K562 (cell line): ENCODE results near the gene AMN1. TPM values are rescaled to one million over a fixed set of nuclear protein-coding genes. Genes with fewer than 3 reads are reported as not detected.
A peak's percentile ranks its signal among the peaks of the same experiment; 100 is the strongest.

Experiments used
- ATAC-seq: fragments of 200-7000 bp; cut with Tn5 transposase; 3 replicates; pipeline ENCODE4 v1.9.1; 2020; ENCODE audit warnings: moderate library complexity
- BruUV-seq: library from RNA; stranded (reverse); fragments of 400-500 nt; replicated peaks from 2 replicates; lab custom pipeline; 2021; lab: Mats Ljungman, UMichigan
- CTCF ChIA-PET: fragments of 300-600 bp; formaldehyde crosslinking; extraction: SDS; loops from one replicate; lab custom pipeline; 2021; ENCODE audit warnings: low intra/inter-chr PET ratio; lab: Yijun Ruan, JAX
- POLR2A ChIA-PET: fragments of 300-600, 350-650 bp; sonication (Branson Sonifier 250); formaldehyde crosslinking; extraction: SDS; loops from one replicate; lab custom pipeline; 2021; ENCODE audit warnings: antibody characterized with exemption, inconsistent platforms; lab: Yijun Ruan, JAX
- DNase-seq, 4 experiments: peaks; one replicate each; pipeline versions ENCODE4 v3.0.0 to v3.0.0-alpha.2; 2011 to 2018; ENCODE audit warnings: low spot score in 3 of 4, mixed read lengths in 3 of 4; ENCODE audit errors: extremely low read depth in 1 of 4
- FAIRE-seq: peaks from 2 replicates; lab custom pipeline; 2011; peaks lifted over from hg19 to GRCh38; lab: Jason Lieb, UNC
- H2AFZ ChIP-seq: 2 replicates; pipeline ENCODE4 v1.6.0; 2011; ENCODE audit warnings: low read depth, low read length, control low read depth, inconsistent platforms
- H3K27ac ChIP-seq: fragments of 200-600 bp; 3 replicates; pipeline ENCODE4 v1.8.0; 2011; ENCODE audit warnings: low read depth, mild to moderate bottlenecking, control low read depth, inconsistent platforms, low read length, moderate library complexity, mixed read lengths; ENCODE audit errors: extremely low read depth
- H3K27me3 ChIP-seq, 2 experiments: fragments of 300-600 bp in 1 of 2; 2 replicates in 1 of 2; 3 replicates in 1 of 2; pipeline versions ENCODE4 v1.6.0 to v1.8.0; 2011; ENCODE audit warnings: inconsistent platforms in 2 of 2, low read length in 2 of 2, mild to moderate bottlenecking in 1 of 2, mixed read lengths in 1 of 2, moderate library complexity in 1 of 2; ENCODE audit not compliant: control insufficient read depth in 2 of 2, insufficient read depth in 2 of 2
- H3K36me3 ChIP-seq: fragments of 300-600 bp; 3 replicates; pipeline ENCODE4 v1.8.0; 2011; ENCODE audit warnings: mild to moderate bottlenecking, low read length, inconsistent platforms; ENCODE audit not compliant: control insufficient read depth, insufficient read depth
- H3K4me1 ChIP-seq, 2 experiments: fragments of 200-600 bp in 1 of 2; replicated peaks in 1 of 2; 2 replicates in 1 of 2; 3 replicates in 1 of 2; pipeline versions ENCODE4 v1.5.1 to v1.8.0; 2011; ENCODE audit warnings: inconsistent platforms in 2 of 2, low read length in 2 of 2, mild to moderate bottlenecking in 1 of 2, mixed read lengths in 1 of 2, moderate library complexity in 1 of 2; ENCODE audit not compliant: control insufficient read depth in 2 of 2, insufficient read depth in 2 of 2
- H3K4me2 ChIP-seq: 2 replicates; pipeline ENCODE4 v1.6.1; 2011; ENCODE audit warnings: low read length, control low read depth, inconsistent platforms, mixed read lengths; ENCODE audit not compliant: insufficient read depth
- H3K4me3 ChIP-seq: fragments of 200-600 bp; sonication (generic), shearing (Covaris generic); 2 replicates; pipeline ENCODE4 v1.5.1; 2016; ENCODE audit warnings: control low read depth, inconsistent platforms
- H3K79me2 ChIP-seq: fragments of 200-600 bp; 3 replicates; pipeline ENCODE4 v1.8.0; 2011; ENCODE audit warnings: low read length, inconsistent platforms; ENCODE audit not compliant: control insufficient read depth, insufficient read depth
- H3K9ac ChIP-seq, 2 experiments: 2 replicates each; pipeline versions ENCODE4 v1.6.0 to v1.6.1; 2011; ENCODE audit warnings: low read depth in 2 of 2, low read length in 2 of 2, control low read depth in 1 of 2, inconsistent platforms in 1 of 2, mild to moderate bottlenecking in 1 of 2, mixed read lengths in 1 of 2; ENCODE audit not compliant: insufficient read depth in 1 of 2
- H3K9me1 ChIP-seq: one replicate; pipeline ENCODE4 v1.6.0; 2011; ENCODE audit warnings: inconsistent platforms, mild to moderate bottlenecking, low read length, moderate library complexity; ENCODE audit not compliant: control insufficient read depth, insufficient read depth
- H3K9me3 ChIP-seq: replicated peaks from 2 replicates; pipeline ENCODE4 v1.5.1; 2011; ENCODE audit warnings: low read depth, low read length, inconsistent platforms; ENCODE audit not compliant: control insufficient read depth, insufficient read depth
- H4K20me1 ChIP-seq: replicated peaks from 2 replicates; pipeline ENCODE4 v1.6.1; 2011; ENCODE audit warnings: low read length, inconsistent platforms, mixed read lengths; ENCODE audit not compliant: control insufficient read depth, insufficient read depth
- CEBPB ChIP-seq: fragments of 450-650 bp; IDR thresholded peaks from 2 replicates; pipeline ENCODE4 v1.6.1; 2016; ENCODE audit warnings: missing genetic modification characterization, missing compliant biosample characterization
- KDM1A ChIP-seq, 2 experiments: fragments of 450-650 bp; IDR thresholded peaks; 2 replicates each; pipeline ENCODE4 v1.6.1; 2016; ENCODE audit warnings: mild to moderate bottlenecking in 2 of 2
- KLF16 ChIP-seq: IDR thresholded peaks from 2 replicates; pipeline ENCODE4 v1.6.1; 2016; ENCODE audit warnings: antibody characterized with exemption
- MEIS2 ChIP-seq: fragments of 450-650 bp; IDR thresholded peaks from 2 replicates; pipeline ENCODE4 v1.6.1; 2014; ENCODE audit warnings: mild to moderate bottlenecking; ENCODE audit not compliant: partially characterized antibody
- NFATC3 ChIP-seq: fragments of 450-650 bp; IDR thresholded peaks from 2 replicates; pipeline ENCODE4 v1.6.1; 2017; ENCODE audit warnings: mild to moderate bottlenecking
- RBM14 ChIP-seq: fragments of 200-400 bp; formaldehyde crosslinking; IDR thresholded peaks from 2 replicates; pipeline ENCODE4 v1.6.1; 2018; ENCODE audit warnings: low read depth, mild to moderate bottlenecking, low read length, moderate library complexity, borderline replicate concordance; ENCODE audit not compliant: insufficient read depth
- SAP30 ChIP-seq: fragments of 200-600 bp; sonication (generic); IDR thresholded peaks from 2 replicates; pipeline ENCODE4 v1.6.1; 2012; ENCODE audit warnings: borderline replicate concordance, low read depth, mild to moderate bottlenecking, moderate library complexity, low read length, control low read depth, inconsistent platforms; ENCODE audit not compliant: insufficient read depth, poor library complexity, severe bottlenecking
- SUPT5H ChIP-seq: fragments of 450-650 bp; IDR thresholded peaks from 2 replicates; pipeline ENCODE4 v1.6.1; 2016
- ZKSCAN3 ChIP-seq: fragments of 250-450 bp; sonication (Bioruptor Pico); IDR thresholded peaks from 2 replicates; pipeline ENCODE4 v1.4.0; 2020
- ZNF324 ChIP-seq: fragments of 250-450 bp; sonication (Bioruptor Pico); IDR thresholded peaks from 2 replicates; pipeline ENCODE4 v1.4.0; 2020; ENCODE audit warnings: mild to moderate bottlenecking
- WGBS: fragments of 100-300 bp; shearing (Covaris generic); methylation state at CpG from one replicate; pipeline ENCODE4 v1.1.6; 2016; ENCODE audit warnings: low coverage, mixed read lengths; ENCODE audit not compliant: insufficient coverage; ENCODE audit errors: missing lambda C conversion rate; 5-methylcytosine and 5-hydroxymethylcytosine counted together
- in situ Hi-C: fragments of 300-500 bp; cut with MboI; formaldehyde crosslinking; loops from 4 replicates; pipeline ENCODE4 v1.15.0; 2018; ENCODE audit warnings: inconsistent platforms, mixed read lengths
- intact Hi-C: fragments of 100-400 bp; cut with micrococcal nuclease; formaldehyde crosslinking; loops from 2 replicates; pipeline ENCODE4 v1.14.2; 2022
- polyA plus RNA-seq, 8 experiments: library from polyadenylated mRNA; depleted of rRNA in 4 of 8; stranded (reverse) in 5 of 8; unstranded in 3 of 8; fragments of >200 nt; fragmentation: Nextera tagmentation in 2 of 8; fragmentation: Illumina TruSeq in 1 of 8; extraction: Ambion mirVana in 2 of 8; extraction: Trizol in 1 of 8; gene quantifications; 2 replicates each; pipeline versions ENCODE4 v1.2.1 to v1.2.3, GENCODE V29; 2011 to 2014; ENCODE audit warnings: inconsistent platforms in 1 of 8, missing spikeins in 1 of 8
- total RNA-seq, 7 experiments: library from RNA; depleted of rRNA in 6 of 7; stranded (reverse); fragments of >200 nt in 6 of 7; fragmentation: Illumina TruSeq in 2 of 7; extraction: Trizol in 2 of 7; gene quantifications; 2 replicates each; pipeline versions ENCODE4 v1.2.1 to v1.2.3, GENCODE V29; 2011 to 2021; ENCODE audit warnings: low replicate concordance in 1 of 7
- TF ChIP-seq, protein P1 (sequence below), 2 experiments: fragments of 450-650 bp; conservative IDR thresholded peaks; 2 replicates each; pipeline ENCODE4 v1.6.1; 2017; ENCODE audit warnings: mild to moderate bottlenecking in 2 of 2, moderate library complexity in 2 of 2
- TF ChIP-seq, protein P2 (sequence below), 2 experiments: IDR thresholded peaks in 1 of 2; conservative IDR thresholded peaks in 1 of 2; 2 replicates each; pipeline ENCODE4 v1.6.1; 2016; ENCODE audit warnings: low read depth in 2 of 2, mild to moderate bottlenecking in 1 of 2, missing compliant biosample characterization in 1 of 2, missing genetic modification characterization in 1 of 2, moderate library complexity in 1 of 2

Gene AMN1
- total and polyA plus RNA-seq, 9 of the 15 experiments (the other 6 are each of a cell fraction or from before 2014, with no cell fraction given), result 5.2 to 27.6 (median 13.0) TPM

DNA sequence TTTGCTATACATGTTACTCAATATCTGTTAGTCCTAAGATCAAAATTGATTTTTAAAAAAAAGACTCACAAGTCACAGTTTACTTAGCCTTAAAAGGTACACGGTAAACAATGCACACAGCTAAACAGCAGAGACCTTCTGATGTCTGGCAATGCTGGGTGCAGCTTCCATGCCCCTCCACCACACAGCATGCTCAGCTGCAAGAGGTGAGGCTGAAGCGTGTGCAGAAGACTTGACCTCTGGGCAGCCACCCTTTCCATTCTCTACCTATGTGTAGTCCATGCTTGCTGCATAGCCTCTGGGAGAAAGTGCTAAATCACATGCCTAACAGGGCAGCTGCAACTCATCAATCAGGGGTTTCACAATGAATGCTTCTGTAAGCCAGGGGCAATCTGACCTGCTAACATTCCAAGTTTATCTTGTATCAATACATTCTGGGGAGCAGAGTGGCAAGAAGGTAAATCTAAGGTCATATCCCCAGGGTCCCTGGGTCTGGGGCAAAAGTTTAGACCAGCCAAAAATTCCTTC lies 44.5 kb upstream of the AMN1 start:
- POLR2A ChIA-PET, result interaction anchor here (1.2 kb wide), 1 partner anchor 8 kb away, joined by 3 read pairs; no protein-coding TSS in a partner anchor

More for the DNA sequence above, 44.5 kb upstream of the AMN1 start:
- FAIRE-seq (no peak), ATAC-seq (peak; percentile 61), DNase-seq (no peak)
- no peaks in the 10 kb centered on the region for H4K20me1 ChIP-seq
- no peak overlapping the region for H3K4me2 ChIP-seq
- no peak overlapping the region for H2AFZ ChIP-seq
- no peak overlapping the region for H3K4me3 ChIP-seq
- H3K27me3 ChIP-seq, result no peaks in the 10 kb centered on the region
- intact Hi-C loops (no loop called here), in situ Hi-C loops (no loop called here)
- H3K79me2 ChIP-seq, result no peaks in the 10 kb centered on the region
- no peak overlapping the region for H3K27ac ChIP-seq
- no peak overlapping the region for H3K9ac ChIP-seq
- CTCF ChIA-PET, result no interaction called here
- H3K9me1 ChIP-seq, result no peaks in the 10 kb centered on the region
- no peaks in the 10 kb centered on the region for H3K36me3 ChIP-seq
- no peaks in the 10 kb centered on the region; a peak in 1 of 5 replicates for H3K4me1 ChIP-seq
- no TSS peak for BruUV-seq
- H3K9me3 ChIP-seq, result no peaks in the 10 kb centered on the region
- TF ChIP-seq ZKSCAN3 (CRISPR knock-in tag) (no peak), NFATC3 (no peak), SUPT5H (no peak), ZNF324 (CRISPR knock-in tag) (no peak), KLF16 (no peak), RBM14 (no peak), SAP30 (no peak), MEIS2 (peak; percentile 51), KDM1A (IDR thresholded peaks at IDR 0.05) (0 out of 4 replicates have a peak, but pooled peaks of 1 of the 2 experiments have one; percentile 14), CEBPB (tag) (0 out of 2 replicates have a peak, but pooled peaks have one; percentile 28)
- TF ChIP-seq, protein P1, sequence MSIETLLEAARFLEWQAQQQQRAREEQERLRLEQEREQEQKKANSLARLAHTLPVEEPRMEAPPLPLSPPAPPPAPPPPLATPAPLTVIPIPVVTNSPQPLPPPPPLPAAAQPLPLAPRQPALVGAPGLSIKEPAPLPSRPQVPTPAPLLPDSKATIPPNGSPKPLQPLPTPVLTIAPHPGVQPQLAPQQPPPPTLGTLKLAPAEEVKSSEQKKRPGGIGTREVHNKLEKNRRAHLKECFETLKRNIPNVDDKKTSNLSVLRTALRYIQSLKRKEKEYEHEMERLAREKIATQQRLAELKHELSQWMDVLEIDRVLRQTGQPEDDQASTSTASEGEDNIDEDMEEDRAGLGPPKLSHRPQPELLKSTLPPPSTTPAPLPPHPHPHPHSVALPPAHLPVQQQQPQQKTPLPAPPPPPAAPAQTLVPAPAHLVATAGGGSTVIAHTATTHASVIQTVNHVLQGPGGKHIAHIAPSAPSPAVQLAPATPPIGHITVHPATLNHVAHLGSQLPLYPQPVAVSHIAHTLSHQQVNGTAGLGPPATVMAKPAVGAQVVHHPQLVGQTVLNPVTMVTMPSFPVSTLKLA (conservative IDR thresholded peaks at IDR 0.05), result no peak
- TF ChIP-seq, protein P2, sequence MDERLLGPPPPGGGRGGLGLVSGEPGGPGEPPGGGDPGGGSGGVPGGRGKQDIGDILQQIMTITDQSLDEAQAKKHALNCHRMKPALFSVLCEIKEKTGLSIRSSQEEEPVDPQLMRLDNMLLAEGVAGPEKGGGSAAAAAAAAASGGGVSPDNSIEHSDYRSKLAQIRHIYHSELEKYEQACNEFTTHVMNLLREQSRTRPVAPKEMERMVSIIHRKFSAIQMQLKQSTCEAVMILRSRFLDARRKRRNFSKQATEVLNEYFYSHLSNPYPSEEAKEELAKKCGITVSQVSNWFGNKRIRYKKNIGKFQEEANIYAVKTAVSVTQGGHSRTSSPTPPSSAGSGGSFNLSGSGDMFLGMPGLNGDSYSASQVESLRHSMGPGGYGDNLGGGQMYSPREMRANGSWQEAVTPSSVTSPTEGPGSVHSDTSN (CRISPR knock-in tag; IDR thresholded peaks at IDR 0.05; ENCODE audit: low read depth), result no peak
- TF ChIP-seq, protein P2 (tag; conservative IDR thresholded peaks at IDR 0.05; ENCODE audit: low read depth), result peak; percentile 72
- TF ChIP-seq, all 486 proteins: peak for 4
- 40% methylated on average over 2 of the region's 2 CpGs for WGBS
